Caki2 (cell line): ENCODE results near the gene ALKBH2. TPM values are rescaled to one million over a fixed set of nuclear protein-coding genes. Genes with fewer than 3 reads are reported as not detected.
A peak's percentile ranks its signal among the peaks of the same experiment; 100 is the strongest.
"Not testable (repeated sequence)": the region's sequence is repeated elsewhere in the genome, so short reads cannot be mapped to it uniquely, and the experiment has no call there.

Source experiments
- DNase-seq: peaks from one replicate; pipeline ENCODE4 v3.0.0-alpha.2; 2015; ENCODE audit warnings: low read depth
- in situ Hi-C: cut with HindIII; loops from 2 replicates; pipeline ENCODE4 v1.10.0; 2016; ENCODE audit warnings: low sequenced_read_pairs, low pct_unique_long_range_greater_than_20kb, mixed read lengths
- total RNA-seq: library from RNA; depleted of rRNA; stranded (reverse); fragments of >200 nt; shearing (Covaris generic); gene quantifications from 2 replicates; pipeline ENCODE4 v1.2.3, GENCODE V29; 2014; ENCODE audit warnings: low replicate concordance

ALKBH2 gene
- total RNA-seq, 1 experiment from 2014 or later: 14.9 TPM

- in situ Hi-C loops: no loop called here
- DNase-seq: no peak
Observed at GRCh38 chr12:109088818-109089217, 4.5 kb downstream of the ALKBH2 start.

- in situ Hi-C loops: no loop called here
- no peak for DNase-seq
Observed at GRCh38 chr12:109087250-109087649, 6.0 kb downstream of the ALKBH2 start.

GRCh38 chr12:109085590-109085989 is 7.7 kb downstream of the ALKBH2 start:
- in situ Hi-C loops: no loop called here
- no peak for DNase-seq

GRCh38 chr12:109084425-109084824 is 8.8 kb downstream of the ALKBH2 start:
- DNase-seq: no peak
- in situ Hi-C loops: no loop called here

GRCh38 chr12:109082751-109083150 is 10.5 kb downstream of the ALKBH2 start:
- no peak for DNase-seq
- in situ Hi-C loops: no loop called here

- in situ Hi-C loops: no loop called here
- no peak for DNase-seq
Observed at GRCh38 chr12:109074866-109075265, 18.4 kb downstream of the ALKBH2 start.

- in situ Hi-C loops: no loop called here
- no peak for DNase-seq
Observed at GRCh38 chr12:109069307-109070271, 23.7 kb downstream of the ALKBH2 start.

GRCh38 chr12:109065853-109066193 is 27.4 kb downstream of the ALKBH2 start:
- no peak for DNase-seq
- in situ Hi-C loops: no loop called here

GRCh38 chr12:109065154-109065852 is 28.0 kb downstream of the ALKBH2 start:
- no peak for DNase-seq
- in situ Hi-C loops: no loop called here

GRCh38 chr12:109064143-109064542 is 29.1 kb downstream of the ALKBH2 start:
- in situ Hi-C loops: no loop called here
- DNase-seq: no peak

- in situ Hi-C loops: no loop called here
- DNase-seq: no peak
Observed at GRCh38 chr12:109058773-109059172, 34.5 kb downstream of the ALKBH2 start.

- DNase-seq: no peak
- in situ Hi-C loops: no loop called here
Observed at GRCh38 chr12:109057376-109057775, 35.9 kb downstream of the ALKBH2 start.

- DNase-seq: no peak
- in situ Hi-C loops: no loop called here
Observed at GRCh38 chr12:109056891-109057290, 36.4 kb downstream of the ALKBH2 start.

- no peak for DNase-seq
Observed at GRCh38 chr12:109054520-109054919, 38.8 kb downstream of the ALKBH2 start.

GRCh38 chr12:109054124-109054513 is 39.2 kb downstream of the ALKBH2 start:
- DNase-seq, in situ Hi-C loops: not testable (repeated sequence)

More at GRCh38 chr12:109054520-109054919, 38.8 kb downstream of the ALKBH2 start:
- in situ Hi-C loops: no loop called here

- in situ Hi-C loops: no loop called here
- no peak for DNase-seq
Observed at GRCh38 chr12:109053382-109054123, 39.7 kb downstream of the ALKBH2 start.

GRCh38 chr12:109052414-109053323 is 40.6 kb downstream of the ALKBH2 start, which contains the start of gene USP30:
TSS of gene USP30 (plus strand) at chr12:109052576. CDS start at chr12:109052679, 103 bp downstream.
- in situ Hi-C loops: no loop called here
- DNase-seq: peak; percentile 64

GRCh38 chr12:109052097-109052413 is 41.2 kb downstream of the ALKBH2 start:
- DNase-seq: no peak
- in situ Hi-C loops: no loop called here
